K562 (cell line): ENCODE data around the gene LIF. TPM values are rescaled to one million over a fixed set of nuclear protein-coding genes. Genes with fewer than 3 reads are reported as not detected.
A peak's percentile ranks its signal among the peaks of the same experiment; 100 is the strongest.

Experiments
- CCNT2 ChIP-seq: IDR thresholded peaks from 2 replicates; pipeline ENCODE4 v1.6.1; 2011; ENCODE audit warnings: borderline replicate concordance, low read depth, mild to moderate bottlenecking, moderate library complexity, mixed read lengths, low read length; ENCODE audit not compliant: insufficient read length; ENCODE audit errors: extremely low read depth
- MYC ChIP-seq, 2 experiments: fragments of 250-450 bp in 1 of 2; sonication (Bioruptor Pico) in 1 of 2; IDR thresholded peaks; 2 replicates each; pipeline versions ENCODE4 v1.5.1 to v1.6.1; 2012 to 2021; ENCODE audit warnings: low read depth in 2 of 2, borderline replicate concordance in 1 of 2, improper control_type of control experiment in 1 of 2, low read length in 1 of 2, mild to moderate bottlenecking in 1 of 2, moderate library complexity in 1 of 2
- POLR2G ChIP-seq: fragments of 200-400 bp; formaldehyde crosslinking; IDR thresholded peaks from 2 replicates; pipeline ENCODE4 v1.6.1; 2017; ENCODE audit warnings: low read depth, mild to moderate bottlenecking, antibody characterized with exemption, low read length, moderate library complexity
- RBM22 ChIP-seq: fragments of 200-400 bp; formaldehyde crosslinking; IDR thresholded peaks from 2 replicates; pipeline ENCODE4 v1.6.1; 2018; ENCODE audit warnings: low read length, low read depth; ENCODE audit not compliant: poor library complexity, severe bottlenecking
- TBP ChIP-seq: optimal IDR thresholded peaks from 2 replicates; pipeline ENCODE3; 2011; ENCODE audit warnings: low read depth, low read length, improper control_type of control experiment
- polyA plus RNA-seq, 8 experiments: library from polyadenylated mRNA; depleted of rRNA in 4 of 8; stranded (reverse) in 5 of 8; unstranded in 3 of 8; fragments of >200 nt; fragmentation: Nextera tagmentation in 2 of 8; fragmentation: Illumina TruSeq in 1 of 8; extraction: Ambion mirVana in 2 of 8; extraction: Trizol in 1 of 8; gene quantifications; 2 replicates each; pipeline versions ENCODE4 v1.2.1 to v1.2.3, GENCODE V29; 2011 to 2014; ENCODE audit warnings: inconsistent platforms in 1 of 8, missing spikeins in 1 of 8
- total RNA-seq, 7 experiments: library from RNA; depleted of rRNA in 6 of 7; stranded (reverse); fragments of >200 nt in 6 of 7; fragmentation: Illumina TruSeq in 2 of 7; extraction: Trizol in 2 of 7; gene quantifications; 2 replicates each; pipeline versions ENCODE4 v1.2.1 to v1.2.3, GENCODE V29; 2011 to 2021; ENCODE audit warnings: low replicate concordance in 1 of 7
- TF ChIP-seq, protein P1 (sequence below): conservative IDR thresholded peaks from 2 replicates; pipeline ENCODE4 v1.6.1; 2011; ENCODE audit warnings: low read depth, mild to moderate bottlenecking, low read length; ENCODE audit not compliant: control insufficient read depth

LIF gene
- total and polyA plus RNA-seq, 9 of the 15 experiments (the other 6 are each of a cell fraction or from before 2014, with no cell fraction given) = 0.05 to 0.39 (median 0.18) TPM; not detected in 3

GRCh38 chr22:30289141-30289979 lies 42.8 kb upstream of the LIF start, which contains the start of gene CASTOR1 (continued):
- peak; percentile 32 for TF ChIP-seq CCNT2
- TF ChIP-seq TBP = peak; percentile 33
- TF ChIP-seq MYC (IDR thresholded peaks at IDR 0.05; ENCODE audit: low read depth, low read length) = 0 out of 2 replicates have a peak, but pooled peaks have one; percentile 13
- no peak for TF ChIP-seq MYC (CRISPR knock-in tag; IDR thresholded peaks at IDR 0.05; ENCODE audit: borderline replicate concordance, low read depth)
- peak; percentile 25 for TF ChIP-seq RBM22
- TF ChIP-seq, protein P1, sequence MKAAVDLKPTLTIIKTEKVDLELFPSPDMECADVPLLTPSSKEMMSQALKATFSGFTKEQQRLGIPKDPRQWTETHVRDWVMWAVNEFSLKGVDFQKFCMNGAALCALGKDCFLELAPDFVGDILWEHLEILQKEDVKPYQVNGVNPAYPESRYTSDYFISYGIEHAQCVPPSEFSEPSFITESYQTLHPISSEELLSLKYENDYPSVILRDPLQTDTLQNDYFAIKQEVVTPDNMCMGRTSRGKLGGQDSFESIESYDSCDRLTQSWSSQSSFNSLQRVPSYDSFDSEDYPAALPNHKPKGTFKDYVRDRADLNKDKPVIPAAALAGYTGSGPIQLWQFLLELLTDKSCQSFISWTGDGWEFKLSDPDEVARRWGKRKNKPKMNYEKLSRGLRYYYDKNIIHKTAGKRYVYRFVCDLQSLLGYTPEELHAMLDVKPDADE = 0 out of 2 replicates have a peak, but pooled peaks have one; percentile 18
- TF ChIP-seq POLR2G = peak; percentile 79
- TF ChIP-seq, all 486 proteins: peak for 30
